GM21619 (cell line): ENCODE data around the gene ABHD16A.
"Not testable (repeated sequence)": the region's sequence is repeated elsewhere in the genome, so short reads cannot be mapped to it uniquely, and the experiment has no call there.

Experiments used
- ATAC-seq: cut with Tn5 transposase; IDR thresholded peaks from one replicate; pipeline ENCODE4 v1.9.1; 2021; ENCODE audit not compliant: unreplicated experiment

Gene ABHD16A

GRCh38 chr6:31715022-31715958 is 12.2 kb upstream of the ABHD16A start, which contains the start of gene LY6G6D:
LY6G6D (plus strand) TSS chr6:31715348; CDS start chr6:31715356, 8 bp downstream.
- no peak for ATAC-seq

DNA sequence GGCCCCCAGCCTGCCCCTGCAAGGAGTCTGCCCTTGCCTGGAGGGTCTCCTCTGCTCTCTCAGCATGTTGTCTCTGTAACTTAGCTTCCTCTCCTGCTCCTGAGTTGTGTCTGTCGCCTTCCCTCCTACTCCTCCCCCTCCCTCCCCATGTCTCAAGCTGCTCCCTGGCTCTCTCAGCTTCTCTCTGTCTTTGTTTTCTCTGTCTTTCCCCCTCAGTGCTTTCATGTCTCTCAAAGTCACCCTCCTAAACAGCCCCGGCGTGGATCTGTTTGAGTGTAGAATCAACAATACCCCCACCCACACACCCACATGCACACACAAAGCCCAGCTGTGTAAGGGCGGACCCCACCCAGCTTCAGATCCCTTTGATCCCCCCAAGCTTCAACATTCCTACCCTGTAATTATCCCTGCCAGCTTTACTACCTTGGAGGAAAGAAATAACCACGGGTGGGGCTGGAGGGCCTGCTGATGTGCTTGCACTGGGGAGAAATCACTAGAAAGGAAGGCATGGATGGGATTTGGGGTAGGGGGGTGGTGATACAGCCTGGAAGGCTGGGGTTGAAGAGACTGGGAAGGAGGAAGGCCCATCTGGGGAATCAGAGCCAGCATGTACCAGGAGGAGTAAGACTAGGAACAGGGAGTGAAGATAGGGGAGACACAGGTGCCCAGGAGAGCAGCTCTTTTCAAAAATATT is 11.0 kb upstream of the ABHD16A start:
- no peak for ATAC-seq

- no peak for ATAC-seq
Measured at GRCh38 chr6:31713465-31713864, 10.3 kb upstream of the ABHD16A start.

DNA sequence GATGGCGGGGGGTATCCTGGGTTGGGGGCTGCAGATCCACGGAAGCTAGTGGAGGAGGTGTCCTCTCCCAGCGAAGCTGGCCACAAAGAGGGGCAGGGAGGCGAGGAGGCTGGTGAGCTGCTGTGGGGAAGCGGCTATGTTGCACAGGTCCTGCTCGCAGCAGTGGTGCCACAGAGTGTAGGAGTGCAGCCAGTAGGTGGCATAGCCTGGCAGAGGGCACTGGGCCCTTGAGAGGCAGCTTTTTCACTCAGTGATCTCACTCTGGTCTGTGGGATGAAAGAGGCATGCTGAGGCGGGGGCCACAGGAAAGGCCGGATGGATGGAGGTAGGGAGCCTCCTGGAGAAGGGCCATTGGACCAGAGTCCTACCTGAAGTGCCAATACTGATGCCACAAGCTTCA is 9.2 kb upstream of the ABHD16A start:
- ATAC-seq: no peak

GRCh38 chr6:31711233-31711632 is 8.1 kb upstream of the ABHD16A start:
- ATAC-seq: no peak

- ATAC-seq: no peak
Measured at GRCh38 chr6:31710523-31711219, 7.5 kb upstream of the ABHD16A start.

DNA sequence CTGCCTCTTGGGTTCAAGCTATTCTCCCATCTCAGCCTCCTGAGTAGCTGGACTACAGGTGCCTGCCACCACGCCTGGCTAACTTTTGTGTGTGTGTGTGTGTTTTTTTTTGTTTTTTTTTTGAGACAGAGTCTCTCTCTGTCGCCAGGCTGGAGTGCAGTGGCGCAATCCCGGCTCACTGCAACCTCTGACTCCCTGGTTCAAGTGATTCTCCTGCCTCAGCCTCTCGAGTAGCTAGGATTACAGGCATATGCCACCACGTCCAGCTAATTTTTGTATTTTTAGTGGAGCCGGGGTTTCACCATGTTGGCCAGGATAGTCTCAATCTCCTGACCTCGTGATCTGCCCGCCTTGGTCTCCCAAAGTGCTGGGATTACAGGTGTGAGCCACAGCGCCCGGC is 6.0 kb upstream of the ABHD16A start:
- ATAC-seq: not testable (repeated sequence)

DNA sequence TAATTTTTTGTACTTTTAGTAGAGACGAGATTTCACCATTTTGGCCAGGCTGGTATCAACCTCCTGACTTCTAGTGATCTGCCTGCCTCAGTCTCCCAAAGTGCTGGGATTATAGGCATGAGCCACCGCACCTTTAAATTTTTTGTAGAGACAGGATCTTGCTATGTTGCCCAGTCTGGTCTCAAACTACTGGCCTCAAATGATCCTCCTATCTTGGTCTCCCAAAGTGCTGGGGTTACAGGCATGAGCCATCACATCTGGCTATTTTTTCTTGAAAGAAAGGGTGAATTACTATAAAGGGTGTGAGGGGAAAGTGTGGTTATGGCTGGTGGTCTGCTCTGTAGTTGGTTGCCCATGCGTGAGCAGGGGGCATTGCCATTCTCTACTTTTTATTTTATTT is 5.1 kb upstream of the ABHD16A start:
- no peak for ATAC-seq

GRCh38 chr6:31707701-31708100 is 4.6 kb upstream of the ABHD16A start:
- no peak for ATAC-seq

- no peak for ATAC-seq
Measured at GRCh38 chr6:31706599-31706998, 3.5 kb upstream of the ABHD16A start, which contains the start of gene LY6G6F. LY6G6F (plus strand) TSS chr6:31706866; CDS start chr6:31706907, 41 bp downstream.

GRCh38 chr6:31705931-31706330 is 2.8 kb upstream of the ABHD16A start:
- no peak for ATAC-seq

GRCh38 chr6:31702405-31702818 is 712 bp downstream of the ABHD16A start:
- ATAC-seq: no peak

DNA sequence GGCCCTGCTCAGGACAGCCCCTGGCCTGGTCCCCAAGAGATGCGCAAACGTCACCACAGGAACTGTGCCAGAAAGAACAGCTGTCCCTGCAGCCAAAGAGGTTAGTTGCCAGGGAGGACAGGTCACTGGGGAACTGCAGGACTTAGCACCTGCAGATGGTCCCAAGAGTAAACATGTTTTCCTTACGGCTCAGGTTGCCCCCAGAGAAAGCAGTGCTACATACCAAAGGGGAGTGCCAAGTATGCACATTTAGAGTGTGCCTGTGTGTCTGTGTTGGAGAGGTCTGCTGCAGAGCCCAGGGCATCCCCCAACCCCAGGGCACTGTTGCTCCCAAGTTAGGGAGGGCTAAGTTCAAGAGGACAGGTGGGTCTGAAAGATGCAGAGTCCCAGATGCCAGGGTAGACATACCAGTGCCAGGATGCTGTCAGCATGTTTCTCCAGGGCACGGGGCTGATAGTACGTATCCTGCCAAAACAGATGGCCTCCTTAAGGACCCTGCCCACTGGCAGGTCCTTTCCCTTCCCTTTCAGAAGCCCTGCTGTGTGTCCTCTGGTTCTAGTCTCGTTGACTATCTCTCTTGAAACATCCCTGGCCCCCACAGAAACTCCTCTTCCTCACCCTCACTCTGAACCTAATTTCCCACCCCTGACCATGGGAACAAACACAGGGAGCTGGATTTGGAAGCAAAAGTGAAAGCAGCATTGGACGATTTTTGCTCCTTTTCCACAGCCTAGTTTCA is 1.3 kb downstream of the ABHD16A start:
- no peak for ATAC-seq

DNA sequence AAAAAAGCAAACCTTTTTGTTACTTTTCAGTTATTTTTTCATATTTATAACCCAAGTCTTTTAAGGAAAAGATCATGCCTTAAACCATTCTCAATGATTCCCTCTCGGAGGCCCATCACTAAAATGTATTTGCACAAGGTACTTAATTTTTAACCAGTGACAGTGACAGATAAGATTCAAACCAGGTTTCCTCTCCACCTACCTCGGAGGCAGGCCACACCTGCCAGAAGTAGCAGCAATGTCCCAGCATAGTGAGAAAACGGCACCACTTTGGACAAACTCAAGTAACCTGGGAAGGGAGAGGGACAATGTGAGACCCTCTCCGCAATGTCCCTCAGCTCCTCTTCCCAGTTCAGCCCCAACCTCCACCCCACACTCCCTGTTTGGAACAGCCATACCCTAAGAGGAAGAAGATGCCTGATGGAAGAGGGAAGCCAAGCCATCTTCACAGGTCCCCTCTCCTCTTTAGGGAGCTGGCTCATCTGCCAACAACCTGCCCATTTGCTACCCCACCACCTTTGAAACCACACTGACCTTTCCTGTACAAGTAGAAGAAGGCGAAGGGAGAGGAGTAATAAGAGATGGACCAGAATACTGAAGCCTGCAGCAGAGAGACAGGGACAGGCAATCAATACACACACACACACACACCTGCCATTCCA is 2.3 kb downstream of the ABHD16A start:
- no peak for ATAC-seq

DNA sequence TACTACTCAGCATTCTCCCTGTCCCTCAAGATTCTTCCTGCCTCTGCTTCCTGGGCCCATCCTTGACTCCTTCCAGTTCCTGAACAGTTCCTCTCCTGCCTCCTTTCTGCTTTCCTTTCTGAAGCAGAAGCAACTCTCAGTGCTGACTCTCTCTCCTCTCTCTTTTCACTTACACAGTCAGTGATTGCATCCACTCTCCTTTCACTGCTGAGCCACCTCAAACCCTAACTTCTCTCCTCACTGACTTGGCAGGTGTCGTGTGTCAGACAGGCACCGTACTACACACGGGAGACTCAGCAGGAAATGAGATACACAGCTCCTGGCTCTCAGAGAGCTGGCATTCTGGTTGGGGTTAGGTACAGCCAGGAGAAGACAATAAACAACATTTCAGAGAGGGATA is 5.6 kb downstream of the ABHD16A start:
- no peak for ATAC-seq

DNA sequence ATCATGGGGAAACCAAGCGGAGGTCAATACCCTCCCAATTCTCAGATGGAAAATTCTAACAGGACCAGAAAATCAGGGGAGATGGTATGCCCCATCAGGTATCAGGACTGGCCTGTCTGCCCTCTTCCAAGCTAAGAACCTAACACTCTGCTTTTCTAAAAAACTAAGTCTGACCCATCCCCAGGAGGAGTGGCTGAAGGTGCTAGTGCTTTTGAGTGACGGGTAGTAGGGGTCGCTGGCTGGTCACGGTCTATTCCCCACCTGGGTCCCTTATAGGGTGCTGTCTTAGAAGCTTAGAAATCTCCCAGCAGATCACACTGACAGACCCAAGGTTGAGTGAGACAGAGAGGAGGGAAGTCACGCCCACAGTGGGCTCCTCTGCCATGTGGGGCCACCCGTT is 9.6 kb downstream of the ABHD16A start:
- ATAC-seq: no peak

GRCh38 chr6:31692886-31693285 is 10.2 kb downstream of the ABHD16A start:
- ATAC-seq: no peak

- no peak for ATAC-seq
Measured at GRCh38 chr6:31692353-31692752, 10.8 kb downstream of the ABHD16A start.

GRCh38 chr6:31691564-31692108 is 11.5 kb downstream of the ABHD16A start:
- no peak for ATAC-seq

DNA sequence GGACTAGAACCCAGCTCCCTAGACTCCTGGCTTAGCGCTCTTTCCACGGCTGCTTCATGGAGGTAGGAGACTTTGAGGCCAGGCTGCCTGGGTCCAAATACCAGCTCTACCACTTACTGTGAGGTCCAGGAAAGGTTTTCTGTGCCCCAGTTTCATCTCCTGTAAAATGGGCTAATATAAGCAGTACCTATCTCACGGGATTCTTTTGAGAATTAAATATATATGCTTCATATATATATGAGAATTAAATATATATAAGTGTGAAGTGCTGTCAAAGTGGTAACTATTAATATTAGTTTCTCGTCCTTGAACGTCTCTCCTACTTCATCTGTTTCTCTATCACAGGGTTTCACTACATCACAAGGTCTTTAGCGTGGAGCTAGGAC is 12.1 kb downstream of the ABHD16A start:
- ATAC-seq: no peak
